ENCODE measurements around the gene GOLGA8A.
"Not testable (repeated sequence)": the region's sequence is repeated elsewhere in the genome, so short reads cannot be mapped to it uniquely, and the experiment has no call there.

Gene GOLGA8A, protein sequence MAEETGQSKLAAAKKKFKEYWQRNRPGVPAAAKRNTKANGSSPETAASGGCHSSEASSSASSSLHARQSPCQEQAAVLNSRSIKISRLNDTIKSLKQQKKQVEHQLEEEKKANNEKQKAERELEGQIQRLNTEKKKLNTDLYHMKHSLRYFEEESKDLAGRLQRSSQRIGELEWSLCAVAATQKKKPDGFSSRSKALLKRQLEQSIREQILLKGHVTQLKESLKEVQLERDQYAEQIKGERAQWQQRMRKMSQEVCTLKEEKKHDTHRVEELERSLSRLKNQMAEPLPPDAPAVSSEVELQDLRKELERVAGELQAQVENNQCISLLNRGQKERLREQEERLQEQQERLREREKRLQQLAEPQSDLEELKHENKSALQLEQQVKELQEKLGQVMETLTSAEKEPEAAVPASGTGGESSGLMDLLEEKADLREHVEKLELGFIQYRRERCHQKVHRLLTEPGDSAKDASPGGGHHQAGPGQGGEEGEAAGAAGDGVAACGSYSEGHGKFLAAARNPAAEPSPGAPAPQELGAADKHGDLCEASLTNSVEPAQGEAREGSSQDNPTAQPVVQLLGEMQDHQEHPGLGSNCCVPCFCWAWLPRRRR

DNA sequence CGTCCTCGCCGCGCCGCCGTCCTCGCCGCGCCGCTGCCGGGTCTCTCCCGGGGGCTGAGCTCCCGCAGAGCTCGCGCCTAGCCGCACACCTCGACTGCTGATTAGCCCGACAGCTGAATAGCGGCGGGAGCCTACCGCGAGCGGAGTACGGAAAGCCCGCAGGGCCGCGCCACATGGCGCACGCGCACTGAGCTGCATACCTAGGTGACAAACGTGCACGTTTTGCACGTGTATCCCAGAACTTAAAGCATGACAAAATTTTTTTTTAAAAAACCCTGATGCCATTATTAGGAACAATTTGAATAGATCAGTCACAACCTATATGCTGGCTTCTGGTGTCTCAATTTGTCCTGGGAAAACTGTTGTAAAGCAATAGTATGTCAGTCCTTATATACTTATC is at the start of gene GOLGA8A:
Gene GOLGA8A, minus strand, starts transcription at position 122 of the 400 bp plus-strand sequence. CDS start 48,117 bp downstream, outside the sequence.
- peak; percentile 77 for DNase-seq

DNA sequence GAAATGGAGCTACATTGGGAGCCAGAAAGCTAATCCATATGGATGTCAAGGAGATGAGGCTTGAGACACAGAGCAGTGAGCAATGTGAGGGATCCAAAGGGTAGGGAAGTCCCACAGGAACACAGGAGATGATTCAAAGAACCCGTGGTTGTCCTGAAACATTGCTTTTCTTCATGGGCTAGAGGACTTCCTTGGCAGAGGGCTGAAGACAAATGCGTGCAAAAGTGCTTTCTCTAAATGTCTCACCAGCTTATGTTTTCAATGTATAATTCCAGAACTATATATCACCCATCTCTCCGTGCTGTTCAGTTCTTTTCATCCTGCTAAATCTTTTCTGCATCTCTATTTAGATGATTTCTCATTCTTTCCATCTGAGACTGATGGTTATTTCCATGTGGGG is 46.0 kb upstream of the GOLGA8A start:
- no peak for DNase-seq

DNA sequence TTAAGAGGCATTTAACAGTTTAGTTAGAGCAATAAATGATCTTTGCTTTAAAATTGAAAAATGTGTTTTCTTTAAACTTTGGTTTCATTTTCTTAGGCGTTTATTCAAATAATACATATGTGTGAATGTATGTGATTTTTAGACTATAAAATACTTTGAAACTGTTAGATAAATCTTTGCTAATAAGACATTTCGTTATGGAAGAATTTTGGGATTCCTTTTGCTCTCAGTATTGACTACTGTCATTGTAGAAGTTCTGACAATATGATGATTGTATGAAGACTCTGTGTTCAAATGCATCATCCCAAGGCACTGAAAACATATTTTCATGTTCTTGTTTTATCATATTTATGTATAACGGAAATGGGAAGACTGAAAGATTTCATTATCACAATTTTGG is 43.8 kb upstream of the GOLGA8A start:
- DNase-seq, result no peak

DNA sequence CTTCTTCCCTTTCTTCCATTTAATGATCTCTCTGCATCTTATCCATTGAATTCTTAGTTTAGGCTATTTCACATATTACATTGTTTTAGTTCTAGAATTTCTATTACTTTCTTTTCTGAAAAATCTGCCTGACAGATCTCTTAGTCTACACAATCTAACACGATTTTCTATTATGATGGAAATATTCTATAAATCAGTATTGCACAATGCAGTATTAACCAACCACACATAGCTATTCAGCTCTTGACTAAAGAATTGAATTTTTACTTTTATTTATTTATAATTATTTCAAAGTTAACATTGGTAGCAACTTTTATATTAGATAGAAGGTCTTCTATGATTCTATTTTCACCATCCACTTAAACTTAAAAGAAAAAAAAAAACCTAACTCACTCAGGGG is 36.2 kb upstream of the GOLGA8A start:
- DNase-seq, result no peak

DNA sequence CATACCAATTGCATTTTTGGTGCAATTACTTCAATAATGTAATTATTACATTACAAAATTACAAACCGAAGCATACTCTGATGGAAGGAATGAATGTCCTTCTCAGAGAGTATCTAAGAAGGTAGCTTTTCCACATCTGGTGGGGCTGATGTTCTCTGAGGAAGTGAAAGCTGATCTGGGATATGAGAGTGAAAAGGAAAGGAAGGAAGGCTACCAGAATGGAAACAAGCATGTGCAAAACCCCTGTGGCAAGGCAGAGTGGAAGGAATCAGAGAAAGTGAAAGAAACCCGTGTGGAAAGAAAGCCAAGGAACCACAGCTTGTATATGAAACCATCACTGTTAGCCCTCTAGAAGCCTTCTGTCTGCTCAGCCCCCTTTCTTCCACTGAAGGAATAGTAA is 35.3 kb upstream of the GOLGA8A start:
- no peak for DNase-seq

DNA sequence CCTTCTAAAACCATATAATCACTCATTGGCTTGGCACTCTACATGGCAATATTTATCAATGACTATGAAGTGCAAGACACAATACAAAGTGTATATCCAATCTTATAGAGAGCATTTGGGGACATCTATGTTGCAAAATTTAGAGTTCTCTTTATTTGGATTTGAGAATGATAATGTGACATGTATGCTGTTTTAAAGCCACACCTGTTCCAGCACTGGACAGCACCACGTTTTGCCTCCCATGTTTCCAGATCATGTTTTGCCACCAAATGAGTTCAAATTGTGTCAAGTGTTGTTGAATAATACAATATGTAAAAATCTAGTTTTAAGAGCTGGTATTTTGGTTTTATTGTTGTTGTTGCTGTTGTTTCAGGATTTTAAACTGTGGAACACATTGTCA is 33.3 kb upstream of the GOLGA8A start:
- no peak for DNase-seq

DNA sequence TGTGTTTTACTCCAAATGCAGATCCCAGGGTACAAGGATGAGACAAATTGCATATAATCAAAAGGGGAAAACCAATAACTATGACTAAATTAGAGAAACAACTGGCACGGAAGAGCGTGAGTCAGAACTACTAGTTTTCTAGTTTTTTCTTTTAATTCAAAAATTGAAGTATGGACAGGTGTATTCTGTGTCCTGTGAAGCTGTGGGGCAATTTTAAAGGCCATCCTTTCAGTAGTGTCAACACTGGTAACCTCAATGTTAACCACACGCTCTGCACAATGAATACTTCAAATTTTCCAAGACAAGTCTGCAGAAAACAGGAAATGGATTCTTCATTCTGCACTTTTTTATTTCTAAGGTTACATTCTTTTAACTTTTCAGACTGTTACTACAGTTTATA is 32.5 kb upstream of the GOLGA8A start:
- no peak for DNase-seq

DNA sequence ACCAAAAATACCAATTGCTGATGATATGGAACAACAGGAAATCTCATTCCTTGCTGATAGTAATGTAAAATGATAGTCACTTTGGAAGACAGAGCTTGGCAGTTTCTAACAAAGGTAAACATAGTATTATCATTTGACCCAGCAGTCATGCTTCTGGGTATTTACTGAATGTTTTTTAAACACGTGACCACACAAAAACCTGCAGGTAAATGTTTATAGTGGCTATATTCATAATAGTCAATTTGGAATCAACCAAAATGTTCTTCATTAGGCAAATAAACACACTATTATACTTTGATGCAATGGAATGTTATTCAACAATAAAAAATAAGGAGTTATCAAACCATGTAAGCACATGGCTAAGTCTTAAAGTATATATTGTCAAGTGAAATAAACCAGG is 24.1 kb upstream of the GOLGA8A start:
- DNase-seq, result no peak

DNA sequence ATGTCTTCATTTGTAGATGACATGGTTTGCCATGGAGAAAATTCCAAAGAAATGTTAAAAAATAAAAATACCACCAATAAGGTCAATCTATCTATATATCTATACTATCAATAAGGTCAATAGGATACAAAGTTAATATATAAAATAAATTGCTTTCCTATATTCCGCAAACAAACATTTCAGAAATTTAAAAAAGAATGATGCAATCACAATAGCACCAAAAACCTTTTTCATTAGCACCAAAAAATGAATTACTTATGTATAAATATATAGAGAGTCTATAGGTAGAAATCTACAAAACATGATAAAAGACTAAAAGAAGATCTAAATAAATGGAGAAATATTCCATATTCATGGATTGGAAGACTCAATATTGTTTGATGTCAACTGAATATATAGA is 22.8 kb upstream of the GOLGA8A start:
- no peak for DNase-seq

DNA sequence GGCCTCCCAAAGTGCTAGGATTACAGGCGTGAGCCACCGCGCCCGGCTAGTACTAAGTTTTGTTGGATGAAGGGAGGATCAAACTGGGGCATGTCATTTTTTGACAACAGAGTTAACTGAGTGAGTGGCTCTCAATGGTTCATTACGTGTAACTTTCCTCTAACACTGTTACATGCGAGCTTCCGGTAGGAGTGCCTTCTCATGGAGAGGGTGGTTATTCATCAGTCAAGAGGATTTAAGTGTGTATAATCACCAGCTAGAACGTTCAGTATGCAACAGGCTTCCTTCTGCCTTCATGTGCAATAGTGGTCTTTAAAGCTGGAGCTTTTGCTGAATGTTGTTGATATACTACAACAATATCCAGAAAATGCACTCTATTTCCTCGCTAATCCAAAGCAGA is 19.1 kb upstream of the GOLGA8A start:
- no peak for DNase-seq

DNA sequence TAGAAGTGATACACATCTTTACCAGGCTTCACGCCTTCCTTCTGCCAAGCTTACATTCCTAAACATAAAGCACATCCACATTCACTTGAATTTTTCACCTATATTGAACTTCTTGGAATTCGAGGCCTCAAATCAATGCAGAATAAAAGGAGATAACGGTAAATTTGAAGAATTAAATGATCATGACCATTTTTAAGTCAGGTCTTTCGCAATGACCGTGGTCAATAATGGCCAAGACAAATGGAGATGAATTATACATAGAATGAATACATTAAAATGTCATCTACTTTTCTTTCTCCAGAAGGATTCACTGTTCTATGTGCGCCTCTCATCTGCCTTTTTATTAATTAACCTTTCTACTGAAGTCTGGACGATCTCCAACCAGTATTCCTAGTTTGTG is 5.3 kb upstream of the GOLGA8A start:
- no peak for DNase-seq

DNA sequence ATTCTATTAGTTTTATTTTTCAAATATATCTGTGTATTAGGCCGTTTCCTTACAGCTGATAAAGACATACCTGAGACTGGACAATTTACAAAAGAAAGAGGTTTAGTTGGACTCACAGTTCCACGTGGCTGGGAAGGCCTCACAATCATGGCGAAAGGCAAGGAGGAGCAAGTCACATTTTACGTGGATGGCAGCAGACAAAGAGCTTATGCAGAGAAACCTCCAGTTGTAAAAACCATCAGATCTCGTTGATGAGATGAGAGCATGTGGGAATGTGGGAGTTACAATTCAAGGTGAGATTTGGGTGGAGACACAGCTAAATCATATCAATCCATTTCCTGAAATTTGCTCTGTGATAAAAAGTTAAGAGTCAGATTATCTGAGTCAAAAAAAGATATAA is 2.3 kb upstream of the GOLGA8A start:
- DNase-seq, result no peak

DNA sequence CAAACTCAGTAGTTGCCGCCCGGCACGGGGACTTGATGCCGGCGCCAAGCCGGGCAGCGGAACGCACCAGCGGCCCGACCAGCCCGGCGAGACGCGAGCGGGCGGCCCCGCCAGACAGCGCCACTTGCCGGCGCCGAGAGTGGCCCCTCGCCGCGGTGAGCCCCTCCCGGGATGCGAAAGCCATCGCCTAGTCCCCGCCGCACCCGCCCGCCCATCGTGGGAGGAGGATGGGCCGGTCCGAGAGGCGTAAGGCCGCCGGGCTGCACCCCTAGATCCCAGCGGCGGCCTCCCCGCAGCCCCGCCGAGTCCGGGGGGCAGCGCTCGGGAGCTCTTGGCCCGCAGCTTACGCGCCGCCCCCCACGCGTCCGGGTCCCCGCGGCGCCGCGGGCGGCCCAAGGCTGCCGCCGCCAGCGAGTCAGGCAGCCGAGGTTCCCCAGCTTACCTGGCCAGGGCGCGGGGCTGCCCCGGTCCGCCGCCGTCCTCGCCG is 609 bp downstream of the GOLGA8A start:
- DNase-seq, result peak; percentile 50

DNA sequence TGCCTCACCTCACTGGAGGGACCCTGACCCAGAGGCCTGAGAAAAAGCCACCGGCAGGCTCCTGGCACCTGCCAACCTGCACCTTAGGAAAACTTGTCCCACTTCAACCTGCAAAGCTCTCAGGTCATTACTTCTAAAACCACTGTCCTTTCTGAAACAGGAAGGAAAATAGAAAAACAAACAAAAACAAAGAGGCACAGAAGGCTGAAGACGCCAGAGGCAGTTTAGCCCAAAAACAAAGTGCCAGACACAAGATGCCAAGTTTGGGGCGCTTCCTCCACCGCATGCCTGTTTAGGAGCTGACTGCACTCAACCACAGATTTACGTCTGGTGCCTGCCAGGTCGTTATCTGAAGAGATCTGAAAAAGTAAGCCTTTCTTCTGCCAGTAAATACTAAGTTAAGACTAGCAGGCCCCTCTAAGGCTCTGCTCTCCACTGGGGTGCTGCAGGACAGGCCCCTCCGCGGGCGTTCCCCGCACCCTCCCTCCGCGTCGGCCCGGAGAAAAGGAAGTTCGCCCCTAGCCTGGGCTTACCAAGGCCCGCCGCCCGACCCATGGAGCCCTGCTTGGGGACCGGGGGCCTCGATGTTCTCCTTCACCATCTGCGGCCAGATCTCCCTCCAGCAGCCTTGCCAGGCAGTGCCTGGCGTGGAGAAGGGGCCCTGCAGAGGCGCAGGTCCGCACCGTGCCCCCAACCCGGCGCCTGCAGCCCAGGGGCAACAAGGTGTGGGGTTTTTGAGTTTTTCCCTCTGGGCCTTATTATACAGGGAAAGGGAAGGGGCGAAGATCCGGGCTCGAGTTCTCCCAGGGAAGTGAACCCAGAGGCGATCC is 1.3 kb downstream of the GOLGA8A start:
- DNase-seq, result peak; percentile 39

DNA sequence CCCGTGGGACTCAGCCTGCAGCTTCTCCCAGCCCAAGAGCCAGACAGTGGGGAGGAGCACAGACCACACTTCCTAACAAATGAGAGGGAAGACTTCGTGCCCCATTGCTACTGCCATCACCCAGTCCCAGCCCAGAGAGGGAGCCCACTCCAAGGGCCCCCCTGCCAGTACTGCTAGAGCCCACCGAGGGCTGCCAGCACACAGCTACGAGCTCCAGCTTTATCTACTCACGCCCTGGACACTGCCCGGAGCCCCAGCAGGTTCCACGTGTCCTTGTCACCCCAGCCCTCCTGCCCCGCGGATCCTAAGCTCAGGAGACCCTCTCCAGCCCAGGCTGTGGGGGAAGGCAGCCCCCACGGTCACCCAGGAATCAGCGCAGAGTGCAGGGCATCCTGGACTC is 1.9 kb downstream of the GOLGA8A start:
- no peak for DNase-seq

DNA sequence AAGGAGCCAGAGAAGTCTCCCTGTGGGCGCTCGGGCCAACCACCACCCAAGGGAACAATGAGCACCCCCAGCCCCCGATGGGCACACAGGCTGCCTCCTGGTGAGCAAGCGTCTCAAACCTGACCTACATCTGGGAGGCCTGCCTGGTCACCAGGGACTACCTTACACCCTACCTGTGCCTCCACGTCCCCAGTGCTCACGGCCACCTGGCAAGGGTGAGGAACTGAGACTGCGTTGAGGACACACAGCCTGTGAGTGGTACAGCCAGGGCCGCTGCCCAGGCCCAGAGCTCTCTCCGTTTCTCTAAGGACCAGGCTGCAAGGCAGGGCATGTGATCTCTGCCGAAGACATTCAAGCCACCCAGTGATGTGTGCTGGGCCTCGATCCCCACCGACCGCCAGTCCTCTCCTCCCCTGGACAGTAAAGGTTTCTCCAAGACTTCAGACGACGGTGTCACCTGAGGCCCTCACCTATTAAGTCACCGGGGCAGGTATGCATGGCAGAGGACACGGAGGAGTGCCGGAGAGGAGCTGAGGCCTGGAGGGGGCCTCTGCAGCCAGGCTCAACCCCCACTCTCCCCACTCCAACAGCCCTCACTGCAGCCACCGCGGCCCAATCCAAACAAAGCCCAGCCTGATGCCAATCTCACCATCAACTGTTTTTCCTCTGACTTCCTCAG is 2.8 kb downstream of the GOLGA8A start:
- no peak for DNase-seq

DNA sequence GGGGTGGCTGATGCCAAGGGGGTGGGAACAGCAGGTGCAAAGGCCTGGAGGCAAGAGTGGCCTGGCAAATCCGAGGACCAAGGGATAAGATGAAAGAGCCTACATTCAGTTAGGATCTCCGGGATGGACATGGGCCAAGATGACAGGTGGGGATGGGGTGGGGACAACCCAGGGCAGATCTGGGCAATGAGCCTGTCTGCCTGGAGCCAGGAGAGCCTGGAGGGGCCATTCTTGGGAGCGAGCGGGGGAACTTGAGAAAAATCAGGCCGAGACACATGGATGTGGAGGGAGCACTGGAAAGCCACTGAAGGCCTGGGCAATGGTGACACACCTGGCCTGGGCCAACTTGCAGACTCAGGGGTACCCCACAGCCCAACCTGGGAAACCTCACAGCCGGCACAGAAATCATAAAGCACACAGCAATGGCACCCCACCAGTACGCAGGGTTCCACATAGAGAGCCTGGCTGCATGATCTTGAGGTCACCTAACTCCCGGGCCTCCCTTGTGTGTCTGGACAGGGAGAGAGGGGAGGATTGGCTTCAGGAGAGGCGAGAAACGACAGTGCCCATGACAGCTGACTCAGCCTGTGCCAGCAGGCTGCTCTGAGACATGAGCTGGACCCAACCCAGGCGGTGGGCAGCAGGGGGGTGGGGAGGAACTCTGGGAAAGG is 3.5 kb downstream of the GOLGA8A start:
- DNase-seq, result not testable (repeated sequence)

DNA sequence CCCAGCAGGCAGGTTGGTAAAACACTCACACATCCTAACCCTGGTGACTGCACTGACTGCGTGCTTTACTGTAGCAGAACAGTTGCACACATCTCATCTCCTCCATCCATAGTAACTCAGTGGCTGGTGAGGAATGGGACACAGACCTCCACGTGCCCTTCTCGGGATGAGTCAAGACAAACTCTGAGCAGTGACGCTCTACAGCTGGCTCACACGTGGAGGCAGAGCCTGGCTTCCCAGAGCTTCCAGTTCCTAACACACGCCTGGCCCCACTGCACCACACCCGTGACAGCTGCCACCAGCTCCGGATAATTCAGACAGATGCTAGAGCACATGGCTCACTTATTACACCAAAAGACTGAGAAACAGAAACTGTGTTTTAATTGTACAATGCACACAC is 7.0 kb downstream of the GOLGA8A start:
- DNase-seq, result not testable (repeated sequence)

DNA sequence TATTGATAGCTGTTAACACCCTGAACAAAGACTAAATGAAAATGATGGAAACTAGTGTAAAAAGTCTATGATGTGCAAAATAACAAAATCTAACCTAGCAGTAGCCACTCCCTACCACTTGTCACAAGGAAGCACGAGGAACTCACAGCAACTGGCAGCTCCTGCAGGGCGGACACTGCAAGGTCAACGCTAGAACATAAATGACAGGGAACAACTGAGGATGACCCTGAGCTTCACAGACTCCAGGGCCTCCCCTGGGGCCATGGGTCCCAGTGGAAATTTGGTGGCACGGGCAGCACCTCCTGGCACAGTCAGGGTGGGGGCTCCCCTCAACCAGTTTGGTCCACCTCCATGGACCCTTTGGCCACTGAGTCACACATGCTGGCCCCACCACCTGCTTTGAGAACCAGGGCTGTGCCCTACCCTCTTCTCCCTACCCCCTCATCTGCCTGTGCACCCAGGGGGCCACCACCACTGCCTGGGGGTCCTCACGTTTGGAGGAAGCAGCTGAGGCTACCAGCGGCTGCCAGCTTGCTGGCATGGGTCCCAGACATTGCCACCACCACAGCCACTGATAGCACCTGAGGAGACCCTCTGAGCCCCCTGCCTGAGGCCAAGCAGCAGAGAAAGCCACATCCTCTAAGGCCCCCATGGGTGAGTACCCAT is 14.1 kb downstream of the GOLGA8A start:
- DNase-seq, result not testable (repeated sequence)

DNA sequence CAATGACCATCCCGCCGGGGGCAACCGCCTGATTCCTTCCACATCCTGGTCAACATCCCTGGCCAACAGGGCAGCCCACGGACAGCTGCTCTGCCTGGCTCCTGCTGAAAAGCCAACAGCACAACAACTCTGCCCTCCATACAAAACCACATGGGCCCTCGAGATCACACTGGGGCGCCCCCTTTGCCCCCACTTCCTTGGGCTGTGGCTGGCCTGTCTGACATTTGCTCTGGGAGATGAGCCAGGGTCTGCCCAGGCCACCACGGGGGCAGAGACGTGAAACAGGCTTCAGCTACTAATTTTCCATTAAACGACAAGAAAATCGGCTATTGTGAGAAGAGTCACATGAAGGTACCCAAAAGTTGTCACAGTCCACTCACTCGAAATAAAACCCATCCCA is 16.7 kb downstream of the GOLGA8A start:
- DNase-seq, result not testable (repeated sequence)

DNA sequence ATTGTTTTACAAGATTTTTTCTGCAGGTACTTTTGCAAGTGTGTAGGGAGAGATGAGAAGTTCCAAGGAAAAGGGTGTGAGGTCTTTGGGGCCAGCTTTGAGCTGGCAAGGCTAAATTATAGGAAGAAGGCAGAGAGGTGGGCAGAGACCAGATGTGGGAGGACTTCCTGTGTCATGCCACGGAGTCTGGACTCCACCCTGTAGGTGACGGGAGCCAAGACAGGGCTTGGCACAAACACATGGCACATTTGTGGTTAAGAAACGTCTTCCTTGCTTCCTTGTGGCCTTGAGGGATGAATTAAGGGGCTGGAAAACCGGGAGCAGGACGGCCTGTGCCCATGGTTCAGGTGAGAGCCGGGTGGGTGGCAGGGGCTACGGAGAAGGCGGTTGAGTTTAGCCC is 19.2 kb downstream of the GOLGA8A start:
- DNase-seq, result not testable (repeated sequence)

DNA sequence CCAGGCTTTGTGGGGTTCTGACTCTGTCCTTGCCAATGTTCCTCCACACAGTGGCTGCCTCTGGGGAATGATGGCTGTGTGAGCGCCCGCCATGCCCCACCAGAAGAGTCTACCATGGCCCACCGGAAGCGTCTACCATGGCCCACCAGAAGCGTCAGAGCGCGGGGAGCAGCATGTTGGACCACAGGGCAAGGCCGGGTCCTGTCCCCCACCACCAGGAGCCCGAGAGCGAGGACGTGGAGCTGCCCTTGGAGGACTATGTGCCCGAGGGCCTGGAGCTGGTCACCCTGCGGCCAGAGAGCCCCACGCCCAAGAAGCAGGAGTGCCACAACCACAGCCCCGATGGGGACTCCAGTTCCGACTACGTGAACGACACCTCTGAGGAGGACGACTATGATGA is 28.1 kb downstream of the GOLGA8A start:
- not testable (repeated sequence) for DNase-seq

Data from left hindlimb (tissue), 1 donor.